Measurements from ENCODE around the gene RPRD1B.
"Not testable (repeated sequence)": the region's sequence is repeated elsewhere in the genome, so short reads cannot be mapped to it uniquely, and the experiment has no call there.

Gene RPRD1B

GRCh38 chr20:38002422-38002821 is 31.1 kb upstream of the RPRD1B start:
- Histone ChIP-seq H3K9me3 (ENCODE audit: control insufficient read depth, insufficient read depth, low read length) (no peaks in the 10 kb centered on the region), H3K4me3 (ENCODE audit: low read length) (no peak overlapping the region), H3K27me3 (ENCODE audit: control insufficient read depth, insufficient read depth, low read length) (no peaks in the 10 kb centered on the region), H3K36me3 (ENCODE audit: control insufficient read depth, insufficient read depth, low read length) (peaks cover 20% of the 10 kb centered on the region), H3K27ac (ENCODE audit: low read length) (no peak overlapping the region), H3K4me1 (ENCODE audit: control insufficient read depth, insufficient read depth, low read length) (no peaks in the 10 kb centered on the region)
- DNase-seq (ENCODE audit: low read depth, low spot score), result no peak
- no CpG with 5 or more reads among the region's 8 CpGs for WGBS (ENCODE audit: insufficient coverage, insufficient read length)

GRCh38 chr20:38004416-38004815 is 29.1 kb upstream of the RPRD1B start:
- H3K27ac ChIP-seq (ENCODE audit: low read length), result no peak overlapping the region
- no peaks in the 10 kb centered on the region for H3K27me3 ChIP-seq (ENCODE audit: control insufficient read depth, insufficient read depth, low read length)
- no peak overlapping the region for H3K4me3 ChIP-seq (ENCODE audit: low read length)
- DNase-seq (ENCODE audit: low read depth, low spot score), result no peak
- no CpG with 5 or more reads among the region's 1 CpG for WGBS (ENCODE audit: insufficient coverage, insufficient read length)
- H3K9me3 ChIP-seq (ENCODE audit: control insufficient read depth, insufficient read depth, low read length), result no peaks in the 10 kb centered on the region
- H3K4me1 ChIP-seq (ENCODE audit: control insufficient read depth, insufficient read depth, low read length), result no peaks in the 10 kb centered on the region
- peaks cover 11% of the 10 kb centered on the region for H3K36me3 ChIP-seq (ENCODE audit: control insufficient read depth, insufficient read depth, low read length)

- Histone ChIP-seq H3K9me3 (ENCODE audit: control insufficient read depth, insufficient read depth, low read length) (no peaks in the 10 kb centered on the region), H3K4me1 (ENCODE audit: control insufficient read depth, insufficient read depth, low read length) (no peaks in the 10 kb centered on the region), H3K36me3 (ENCODE audit: control insufficient read depth, insufficient read depth, low read length) (peaks cover 5% of the 10 kb centered on the region), H3K27ac (ENCODE audit: low read length) (no peak overlapping the region), H3K27me3 (ENCODE audit: control insufficient read depth, insufficient read depth, low read length) (no peaks in the 10 kb centered on the region), H3K4me3 (ENCODE audit: low read length) (no peak overlapping the region)
- no CpG with 5 or more reads among the region's 5 CpGs for WGBS (ENCODE audit: insufficient coverage, insufficient read length)
- no peak for DNase-seq (ENCODE audit: low read depth, low spot score)
These were observed 27.6 kb upstream of the RPRD1B start for GRCh38 chr20:38005903-38006302.

- no peak for DNase-seq (ENCODE audit: low read depth, low spot score)
- Histone ChIP-seq H3K9me3 (ENCODE audit: control insufficient read depth, insufficient read depth, low read length) (no peaks in the 10 kb centered on the region), H3K27me3 (ENCODE audit: control insufficient read depth, insufficient read depth, low read length) (no peaks in the 10 kb centered on the region), H3K4me1 (ENCODE audit: control insufficient read depth, insufficient read depth, low read length) (no peaks in the 10 kb centered on the region), H3K27ac (ENCODE audit: low read length) (no peak overlapping the region), H3K4me3 (ENCODE audit: low read length) (no peak overlapping the region), H3K36me3 (ENCODE audit: control insufficient read depth, insufficient read depth, low read length) (peaks cover 10% of the 10 kb centered on the region)
- WGBS (ENCODE audit: insufficient coverage, insufficient read length), result no CpG with 5 or more reads among the region's 1 CpG
These were observed 26.0 kb upstream of the RPRD1B start for GRCh38 chr20:38007526-38007925.

- Histone ChIP-seq H3K27ac (ENCODE audit: low read length) (no peak overlapping the region), H3K4me1 (ENCODE audit: control insufficient read depth, insufficient read depth, low read length) (no peaks in the 10 kb centered on the region), H3K27me3 (ENCODE audit: control insufficient read depth, insufficient read depth, low read length) (no peaks in the 10 kb centered on the region), H3K9me3 (ENCODE audit: control insufficient read depth, insufficient read depth, low read length) (no peaks in the 10 kb centered on the region), H3K36me3 (ENCODE audit: control insufficient read depth, insufficient read depth, low read length) (peaks cover 11% of the 10 kb centered on the region; the same call in 1 of the 2 replicates), H3K4me3 (ENCODE audit: low read length) (no peak overlapping the region)
- WGBS (ENCODE audit: insufficient coverage, insufficient read length), result 100% methylated on average over 1 of the region's 5 CpGs
- DNase-seq (ENCODE audit: low read depth, low spot score), result no peak
These were observed 25.2 kb upstream of the RPRD1B start for GRCh38 chr20:38008233-38008944.

- no CpG with 5 or more reads among the region's 5 CpGs for WGBS (ENCODE audit: insufficient coverage, insufficient read length)
- DNase-seq (ENCODE audit: low read depth, low spot score); H3K4me1 ChIP-seq (ENCODE audit: control insufficient read depth, insufficient read depth, low read length); H3K27ac ChIP-seq (ENCODE audit: low read length); H3K27me3 ChIP-seq (ENCODE audit: control insufficient read depth, insufficient read depth, low read length); H3K4me3 ChIP-seq (ENCODE audit: low read length); H3K9me3 ChIP-seq (ENCODE audit: control insufficient read depth, insufficient read depth, low read length): not testable (repeated sequence)
- H3K36me3 ChIP-seq (ENCODE audit: control insufficient read depth, insufficient read depth, low read length), result peaks cover 15% of the 10 kb centered on the region; the same call in 1 of the 2 replicates
These were observed 24.1 kb upstream of the RPRD1B start for GRCh38 chr20:38009416-38009815.

- WGBS (ENCODE audit: insufficient coverage, insufficient read length), result no CpG with 5 or more reads among the region's 5 CpGs
- Histone ChIP-seq H3K4me1 (ENCODE audit: control insufficient read depth, insufficient read depth, low read length) (no peaks in the 10 kb centered on the region), H3K27me3 (ENCODE audit: control insufficient read depth, insufficient read depth, low read length) (no peaks in the 10 kb centered on the region), H3K4me3 (ENCODE audit: low read length) (no peak overlapping the region), H3K36me3 (ENCODE audit: control insufficient read depth, insufficient read depth, low read length) (peaks cover 15% of the 10 kb centered on the region; the same call in 1 of the 2 replicates), H3K9me3 (ENCODE audit: control insufficient read depth, insufficient read depth, low read length) (no peaks in the 10 kb centered on the region), H3K27ac (ENCODE audit: low read length) (no peak overlapping the region)
- no peak for DNase-seq (ENCODE audit: low read depth, low spot score)
These were observed 21.9 kb upstream of the RPRD1B start for GRCh38 chr20:38011696-38012095.

GRCh38 chr20:38012332-38012731 is 21.2 kb upstream of the RPRD1B start:
- DNase-seq (ENCODE audit: low read depth, low spot score), result no peak
- no CpG with 5 or more reads among the region's 8 CpGs for WGBS (ENCODE audit: insufficient coverage, insufficient read length)

GRCh38 chr20:38013887-38014286 is 19.7 kb upstream of the RPRD1B start:
- no peak overlapping the region for H3K27ac ChIP-seq (ENCODE audit: low read length)
- WGBS (ENCODE audit: insufficient coverage, insufficient read length), result no CpG with 5 or more reads among the region's 2 CpGs
- H3K9me3 ChIP-seq (ENCODE audit: control insufficient read depth, insufficient read depth, low read length), result no peaks in the 10 kb centered on the region
- H3K4me1 ChIP-seq (ENCODE audit: control insufficient read depth, insufficient read depth, low read length), result no peaks in the 10 kb centered on the region
- no peak for DNase-seq (ENCODE audit: low read depth, low spot score)
- H3K27me3 ChIP-seq (ENCODE audit: control insufficient read depth, insufficient read depth, low read length), result no peaks in the 10 kb centered on the region
- no peak overlapping the region for H3K4me3 ChIP-seq (ENCODE audit: low read length)
- H3K36me3 ChIP-seq (ENCODE audit: control insufficient read depth, insufficient read depth, low read length), result peaks cover 21% of the 10 kb centered on the region; the same call in 1 of the 2 replicates

More at GRCh38 chr20:38012332-38012731, 21.2 kb upstream of the RPRD1B start:
- Histone ChIP-seq H3K36me3 (ENCODE audit: control insufficient read depth, insufficient read depth, low read length) (peaks cover 18% of the 10 kb centered on the region; the same call in 1 of the 2 replicates), H3K27me3 (ENCODE audit: control insufficient read depth, insufficient read depth, low read length) (no peaks in the 10 kb centered on the region), H3K4me3 (ENCODE audit: low read length) (no peak overlapping the region), H3K27ac (ENCODE audit: low read length) (no peak overlapping the region), H3K9me3 (ENCODE audit: control insufficient read depth, insufficient read depth, low read length) (no peaks in the 10 kb centered on the region), H3K4me1 (ENCODE audit: control insufficient read depth, insufficient read depth, low read length) (no peaks in the 10 kb centered on the region)

GRCh38 chr20:38017959-38018358 is 15.6 kb upstream of the RPRD1B start:
- peaks cover 10% of the 10 kb centered on the region; the same call in 1 of the 2 replicates for H3K36me3 ChIP-seq (ENCODE audit: control insufficient read depth, insufficient read depth, low read length)
- no CpG with 5 or more reads among the region's 1 CpG for WGBS (ENCODE audit: insufficient coverage, insufficient read length)
- H3K27me3 ChIP-seq (ENCODE audit: control insufficient read depth, insufficient read depth, low read length), result no peaks in the 10 kb centered on the region

GRCh38 chr20:38018385-38018784 is 15.2 kb upstream of the RPRD1B start:
- Histone ChIP-seq H3K4me1 (ENCODE audit: control insufficient read depth, insufficient read depth, low read length) (no peaks in the 10 kb centered on the region), H3K4me3 (ENCODE audit: low read length) (no peak overlapping the region), H3K27me3 (ENCODE audit: control insufficient read depth, insufficient read depth, low read length) (no peaks in the 10 kb centered on the region), H3K27ac (ENCODE audit: low read length) (no peak overlapping the region), H3K36me3 (ENCODE audit: control insufficient read depth, insufficient read depth, low read length) (peaks cover 10% of the 10 kb centered on the region; the same call in 1 of the 2 replicates), H3K9me3 (ENCODE audit: control insufficient read depth, insufficient read depth, low read length) (no peaks in the 10 kb centered on the region)
- DNase-seq (ENCODE audit: low read depth, low spot score), result no peak
- no CpG with 5 or more reads among the region's 2 CpGs for WGBS (ENCODE audit: insufficient coverage, insufficient read length)

More at GRCh38 chr20:38017959-38018358, 15.6 kb upstream of the RPRD1B start:
- Histone ChIP-seq H3K4me3 (ENCODE audit: low read length) (no peak overlapping the region), H3K9me3 (ENCODE audit: control insufficient read depth, insufficient read depth, low read length) (no peaks in the 10 kb centered on the region), H3K4me1 (ENCODE audit: control insufficient read depth, insufficient read depth, low read length) (no peaks in the 10 kb centered on the region), H3K27ac (ENCODE audit: low read length) (no peak overlapping the region)
- DNase-seq (ENCODE audit: low read depth, low spot score), result no peak
